ENCODE results near the gene SOX5.

Gene SOX5

GRCh38 chr12:23949348-23950209, at the start of gene SOX5:
Gene SOX5 (minus strand): TSS chr12:23949670. CDS start chr12:23949601, 69 bp downstream.
- DNase-seq = peak; percentile 80

DNA sequence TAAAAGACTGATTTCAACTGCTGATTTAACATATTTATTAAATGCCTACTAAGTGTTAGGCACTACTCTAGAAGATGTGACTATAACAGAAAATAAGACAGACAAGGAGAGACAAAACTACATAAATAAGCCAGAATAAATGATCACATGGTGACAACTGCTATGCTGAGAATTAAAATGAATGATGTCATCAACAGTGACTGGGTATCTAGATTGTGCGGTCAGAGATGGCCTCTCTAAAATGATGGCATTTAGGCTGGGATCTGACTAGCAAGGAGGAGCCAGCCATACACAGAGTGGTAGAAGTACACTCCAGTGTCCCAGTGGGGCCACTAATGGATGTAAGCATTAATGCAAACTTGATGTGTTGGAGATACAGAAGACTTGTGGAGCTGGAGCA, 37.6 kb upstream of the SOX5 start:
- no peak for DNase-seq

DNA sequence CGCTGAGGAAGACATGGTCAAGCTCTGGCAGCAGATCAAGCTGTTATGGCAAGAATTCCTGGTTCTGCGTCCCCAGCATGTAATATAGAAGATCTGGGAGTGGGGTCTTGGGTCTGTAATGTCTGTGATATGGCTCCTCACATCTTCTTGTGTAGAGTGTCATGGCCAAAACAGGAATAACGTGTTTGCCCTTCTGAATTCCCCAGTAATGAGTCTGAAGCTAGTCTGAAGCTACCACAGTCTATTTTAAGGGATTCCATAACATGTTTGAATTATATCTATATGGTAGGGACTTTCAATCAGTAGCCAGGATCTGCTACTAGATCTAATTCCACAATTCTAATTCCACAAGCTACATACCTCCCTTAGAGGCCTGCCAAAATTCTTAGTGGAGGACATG, 31.4 kb upstream of the SOX5 start:
- no peak for DNase-seq

DNA sequence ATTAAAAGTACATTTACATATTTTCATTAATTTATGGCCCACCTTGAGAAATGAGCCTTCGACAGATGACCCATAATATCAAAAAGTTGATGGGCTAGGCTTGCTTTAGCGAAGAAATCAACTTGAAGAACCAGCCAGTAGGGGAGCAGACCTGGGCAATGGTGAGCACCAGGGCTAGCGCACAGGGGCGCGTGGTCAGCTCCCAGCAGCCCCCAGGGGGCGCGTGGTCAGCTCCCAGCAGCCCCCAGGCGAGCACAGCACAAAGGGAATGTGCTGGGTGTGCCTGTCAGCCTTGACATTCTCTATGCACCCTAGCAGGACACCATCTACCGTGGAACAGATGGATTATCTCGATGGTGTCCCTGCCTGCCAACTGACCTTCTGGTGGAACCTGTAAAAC, 15.3 kb upstream of the SOX5 start:
- DNase-seq = no peak

- DNase-seq = no peak
Measured at GRCh38 chr12:23959826-23960225, 10.4 kb upstream of the SOX5 start.

GRCh38 chr12:23954332-23954731, 4.9 kb upstream of the SOX5 start:
- DNase-seq = no peak

DNA sequence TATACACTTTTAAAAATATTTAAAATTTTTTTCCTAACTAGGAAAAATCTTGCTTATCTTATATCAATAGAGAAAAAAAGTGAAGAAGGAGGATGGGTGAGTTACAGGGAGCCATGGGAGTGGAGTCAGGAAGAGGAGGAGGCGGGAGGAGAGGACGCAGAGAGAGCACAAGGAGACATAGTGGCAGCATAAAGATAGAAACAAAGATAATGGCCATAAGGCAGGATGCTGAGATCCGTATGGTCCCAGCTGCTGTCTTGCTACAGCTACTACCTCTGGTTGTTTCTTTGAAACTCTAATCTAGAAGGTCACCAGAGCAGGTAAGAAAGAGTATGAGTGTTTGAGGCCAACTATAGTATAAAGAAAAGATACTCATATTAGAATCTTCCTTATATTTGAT, 2.6 kb upstream of the SOX5 start:
- DNase-seq = no peak

DNA sequence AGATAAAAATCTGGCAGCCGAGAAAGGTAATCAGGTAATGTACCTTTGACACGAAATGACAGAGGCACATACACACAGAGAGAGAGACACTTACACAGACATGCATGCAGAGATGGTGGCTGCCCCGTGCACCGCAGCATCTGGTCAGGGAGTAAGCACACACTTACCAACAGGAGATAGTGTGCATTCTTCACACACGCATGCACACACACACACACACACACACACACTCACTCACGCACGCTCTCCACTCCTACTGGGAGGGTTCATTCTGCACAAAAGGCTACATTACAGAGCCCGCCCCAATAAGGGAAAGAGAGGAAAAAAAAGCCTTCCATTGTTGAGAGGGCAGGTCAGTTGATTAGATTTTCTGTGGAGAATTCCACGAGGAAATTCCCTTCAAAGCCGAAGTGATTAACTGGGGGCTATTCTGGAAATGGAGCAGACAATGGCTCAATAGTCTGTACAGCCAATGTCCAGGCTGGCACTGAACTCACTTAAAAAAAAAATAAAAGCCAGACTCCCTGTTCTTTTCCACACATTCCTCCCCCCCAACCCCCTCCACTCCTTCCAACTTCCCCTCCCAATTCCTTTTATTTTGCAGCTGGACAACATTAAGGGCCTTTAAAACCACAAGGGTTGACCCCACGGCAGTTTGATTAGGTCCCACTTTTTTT, 1.4 kb upstream of the SOX5 start:
- peak; percentile 76 for DNase-seq

DNA sequence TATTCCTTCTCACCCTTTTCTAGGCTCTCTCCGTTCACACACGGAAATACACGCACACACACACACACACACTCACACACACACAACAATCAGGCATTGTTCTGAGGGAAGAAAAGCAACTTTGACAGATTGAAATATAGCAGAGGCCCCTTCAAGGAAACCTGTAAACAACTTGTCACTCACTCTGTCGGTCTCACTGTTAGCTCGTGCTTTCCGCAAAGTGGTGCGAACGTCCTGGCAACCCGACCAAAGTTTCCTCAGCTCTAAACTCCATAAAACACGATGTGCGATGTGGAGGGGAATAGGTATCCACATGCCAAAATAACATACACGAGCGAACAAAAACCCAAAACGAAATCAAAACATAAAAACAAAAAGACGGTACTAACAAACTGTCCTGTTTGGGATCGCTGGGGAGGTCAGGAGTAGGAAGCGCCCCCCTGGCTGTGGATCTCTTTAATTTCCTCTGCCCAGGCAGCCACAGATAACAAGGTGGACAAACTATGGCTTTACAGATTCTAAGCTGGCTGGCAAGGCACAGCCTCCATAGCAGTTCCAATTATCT, 822 bp upstream of the SOX5 start:
- DNase-seq = peak; percentile 78

DNA sequence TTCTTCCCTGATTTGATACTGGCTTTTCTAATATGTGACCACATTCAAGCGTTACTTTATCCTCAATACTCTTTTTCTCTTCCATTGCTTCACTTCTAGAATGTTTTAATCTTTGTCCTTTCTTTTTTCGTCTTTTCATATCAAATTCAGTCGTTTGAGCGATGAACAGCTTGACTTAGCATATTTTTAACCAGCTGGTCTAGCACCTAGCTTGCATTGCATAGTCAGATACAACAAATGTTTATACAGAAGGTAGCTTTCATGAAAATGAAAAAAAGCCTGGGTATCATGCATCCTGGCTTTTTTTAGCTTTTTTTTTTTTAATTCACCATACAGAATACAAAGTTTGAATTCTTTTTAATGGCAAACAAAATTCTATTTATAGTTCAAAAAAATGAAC, 1.2 kb downstream of the SOX5 start:
- peak; percentile 7 for DNase-seq

DNA sequence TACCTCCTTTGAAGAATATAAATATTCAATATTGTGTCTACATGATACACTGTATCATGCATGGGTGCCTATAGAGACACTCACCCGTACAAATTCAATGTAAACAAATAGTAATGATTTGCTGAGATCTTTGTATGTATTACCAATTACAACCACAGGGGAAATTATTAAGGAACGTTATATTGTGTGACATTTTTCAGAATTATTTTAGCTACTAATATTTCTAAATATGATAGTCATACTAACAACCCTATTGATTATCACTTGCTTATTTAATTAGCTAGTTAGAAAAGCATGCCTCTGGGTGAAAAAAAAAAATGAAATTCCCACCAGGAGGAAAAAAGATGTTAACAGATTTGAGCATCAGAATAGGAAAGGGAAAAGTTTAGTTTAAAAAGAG, 2.1 kb downstream of the SOX5 start:
- DNase-seq = no peak

GRCh38 chr12:23945249-23945648, 4.2 kb downstream of the SOX5 start:
- DNase-seq = no peak

GRCh38 chr12:23944067-23944466, 5.4 kb downstream of the SOX5 start:
- DNase-seq = no peak

GRCh38 chr12:23942841-23943240, 6.6 kb downstream of the SOX5 start:
- no peak for DNase-seq

- DNase-seq = no peak
Measured at GRCh38 chr12:23941780-23942179, 7.7 kb downstream of the SOX5 start.

DNA sequence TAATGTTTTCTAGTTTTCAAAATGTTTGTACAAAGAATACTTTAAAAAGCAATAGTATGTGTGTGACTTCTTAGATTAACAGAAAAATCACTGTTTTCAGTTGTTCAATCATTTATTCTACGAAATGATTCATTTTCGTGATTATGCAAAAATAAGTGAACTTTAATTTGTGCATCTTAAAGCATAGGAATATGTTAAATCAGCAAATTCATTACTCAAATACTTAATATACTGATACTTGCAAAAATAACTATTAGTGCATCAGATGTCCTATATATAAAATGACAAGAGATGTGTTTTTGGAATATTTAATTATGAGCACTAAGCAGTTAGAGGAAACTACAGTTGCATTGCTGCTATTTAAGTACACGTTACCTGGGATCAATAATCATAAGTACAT, 11.0 kb downstream of the SOX5 start:
- DNase-seq = no peak

GRCh38 chr12:23931176-23931575, 18.3 kb downstream of the SOX5 start:
- DNase-seq = no peak

DNA sequence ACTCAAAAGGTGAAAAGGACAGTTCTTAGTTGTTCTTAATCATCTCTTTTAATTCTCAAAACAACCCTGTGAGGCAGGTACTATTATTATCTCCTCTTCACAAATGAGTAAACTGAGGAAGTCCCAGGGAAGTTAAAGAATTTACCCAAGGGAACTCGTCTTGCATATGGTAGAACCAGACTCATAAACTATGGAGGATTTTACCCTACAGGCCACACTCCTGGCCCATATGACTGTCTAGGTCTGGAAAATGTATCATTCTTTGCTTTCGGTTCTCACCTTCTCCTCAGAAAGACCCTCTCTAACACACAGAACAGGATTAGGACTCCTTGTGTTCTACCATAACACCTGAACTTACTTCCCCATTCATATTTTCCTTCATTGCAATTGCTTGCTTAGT, 18.9 kb downstream of the SOX5 start:
- DNase-seq = no peak

- DNase-seq = no peak
Measured at GRCh38 chr12:23929906-23930305, 19.6 kb downstream of the SOX5 start.

DNA sequence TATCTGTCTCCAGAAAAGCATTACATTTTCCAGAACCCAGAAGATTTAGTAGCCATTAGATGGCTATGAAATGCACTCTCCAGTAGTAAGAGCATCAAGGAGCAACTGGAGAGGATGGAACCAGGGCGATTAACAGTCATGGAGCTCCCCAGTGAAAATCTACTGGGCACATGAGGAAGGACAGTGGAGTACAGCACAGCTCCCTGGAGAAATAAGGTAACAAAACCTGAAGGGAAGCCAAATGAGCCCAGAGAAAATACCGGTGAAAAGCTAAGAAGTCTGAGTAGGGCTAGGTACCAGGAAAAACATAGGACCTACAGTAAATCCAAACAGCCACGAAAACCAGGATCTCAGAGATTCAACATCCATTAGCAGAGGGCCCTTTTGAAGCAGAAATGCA, 21.6 kb downstream of the SOX5 start:
- DNase-seq = no peak

DNA sequence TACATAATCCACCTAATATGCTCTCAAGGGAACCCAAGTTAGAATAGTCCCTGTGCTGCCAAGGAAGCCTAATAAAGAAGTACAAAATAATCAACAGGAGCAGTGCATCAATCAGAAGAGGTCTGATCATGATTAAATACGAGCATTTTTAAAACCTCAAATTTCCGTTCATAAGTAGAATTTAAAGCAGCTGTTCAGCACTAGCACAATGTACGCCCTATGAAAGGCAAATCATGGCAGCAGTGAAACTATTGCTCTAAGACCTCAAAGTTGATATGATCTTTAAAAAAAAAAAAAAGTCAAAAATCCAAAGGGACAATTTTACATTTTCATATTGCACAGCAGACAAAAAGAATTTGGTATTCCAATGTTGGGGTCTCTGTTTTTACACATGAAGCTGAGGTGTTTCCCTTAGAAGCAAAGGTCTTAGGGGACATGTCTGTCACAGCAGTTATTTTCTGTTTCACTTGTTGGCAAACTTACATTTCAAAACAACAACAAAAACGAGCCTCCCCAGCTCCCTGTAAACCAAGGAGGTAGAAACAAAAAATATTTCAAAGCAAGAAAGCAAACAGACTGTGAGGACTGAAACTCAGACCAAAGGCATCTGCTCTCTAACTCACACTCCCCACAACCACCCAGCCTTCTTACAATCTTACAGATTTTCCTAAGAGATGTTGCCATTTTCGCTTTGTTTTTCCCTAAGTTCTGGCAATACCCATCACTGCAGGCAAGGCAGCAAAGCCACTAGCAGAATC, 28.2 kb downstream of the SOX5 start:
- DNase-seq = no peak

DNA sequence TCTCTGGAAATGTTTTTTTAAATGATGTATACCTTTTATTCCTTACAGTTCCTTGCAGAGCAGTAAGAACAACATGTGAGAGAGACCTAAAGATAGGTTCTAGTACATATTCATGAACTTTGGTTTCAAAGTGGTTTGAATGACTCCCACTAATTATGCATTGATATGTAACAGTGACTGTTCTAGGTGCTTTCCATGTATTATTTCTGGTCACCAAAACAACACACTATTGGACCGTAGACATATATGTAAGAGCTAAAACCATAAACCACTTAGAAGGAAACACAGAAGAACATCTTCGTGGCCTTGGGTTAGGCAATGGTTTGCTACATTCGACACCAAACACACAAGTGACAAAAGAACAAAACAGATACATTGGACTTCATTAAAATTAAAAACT, 37.9 kb downstream of the SOX5 start:
- no peak for DNase-seq

GRCh38 chr12:23909551-23909950, 39.9 kb downstream of the SOX5 start:
- no peak for DNase-seq
